ENCODE data around the gene MESP2. TPM values are rescaled to one million over a fixed set of nuclear protein-coding genes. Genes with fewer than 3 reads are reported as not detected.
A peak's percentile ranks its signal among the peaks of the same experiment; 100 is the strongest.

MESP2 gene
- total and polyA plus RNA-seq, 2 of the 13 experiments (the other 11 are each of a cell fraction or from before 2014, with no cell fraction given), result not detected

DNA sequence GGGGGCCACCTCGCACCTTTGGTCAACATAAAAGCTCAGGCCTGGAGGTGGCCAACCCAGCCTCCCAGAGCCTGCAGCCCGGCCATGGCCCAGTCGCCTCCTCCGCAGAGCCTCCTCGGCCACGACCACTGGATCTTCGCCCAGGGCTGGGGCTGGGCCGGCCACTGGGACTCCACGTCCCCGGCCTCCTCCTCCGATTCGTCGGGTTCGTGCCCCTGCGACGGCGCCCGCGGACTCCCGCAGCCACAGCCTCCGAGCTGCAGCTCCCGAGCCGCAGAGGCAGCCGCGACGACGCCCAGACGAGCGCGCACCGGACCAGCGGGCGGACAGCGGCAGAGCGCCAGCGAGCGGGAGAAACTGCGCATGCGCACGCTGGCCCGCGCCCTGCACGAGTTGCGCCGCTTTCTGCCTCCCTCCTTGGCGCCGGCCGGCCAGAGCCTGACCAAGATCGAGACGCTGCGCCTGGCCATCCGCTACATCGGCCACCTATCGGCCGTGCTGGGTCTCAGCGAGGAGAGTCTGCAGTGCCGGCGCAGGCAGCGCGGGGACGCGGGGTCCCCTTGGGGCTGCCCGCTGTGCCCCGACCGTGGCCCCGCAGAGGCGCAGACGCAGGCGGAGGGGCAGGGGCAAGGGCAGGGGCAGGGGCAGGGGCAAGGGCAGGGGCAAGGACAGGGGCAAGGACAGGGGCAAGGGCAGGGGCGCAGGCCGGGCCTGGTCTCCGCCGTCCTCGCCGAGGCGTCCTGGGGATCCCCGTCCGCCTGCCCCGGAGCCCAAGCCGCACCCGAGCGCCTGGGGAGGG, at the start of gene MESP2 (continued):
- TF ChIP-seq CHCHD3 (CRISPR knock-in tag; IDR thresholded peaks at IDR 0.05) (peak; percentile 69), MTF1 (CRISPR knock-in tag; IDR thresholded peaks at IDR 0.05) (no peak), CREB3 (CRISPR knock-in tag; IDR thresholded peaks at IDR 0.05) (0 out of 2 replicates have a peak, but pooled peaks have one; percentile 43), ZNF180 (CRISPR knock-in tag; IDR thresholded peaks at IDR 0.05; ENCODE audit: borderline replicate concordance, low read depth) (no peak), JUND (CRISPR knock-in tag; IDR thresholded peaks at IDR 0.05) (0 out of 2 replicates have a peak, but pooled peaks have one; percentile 4), DNMT1 (CRISPR knock-in tag; IDR thresholded peaks at IDR 0.05) (peak; percentile 76), ZGPAT (CRISPR knock-in tag; IDR thresholded peaks at IDR 0.05) (peak; percentile 55; the same call in 1 of the 2 replicates), TOPORS (CRISPR knock-in tag; IDR thresholded peaks at IDR 0.05) (peak; percentile 76; the same call in 1 of the 2 replicates), CAMTA2 (CRISPR knock-in tag; IDR thresholded peaks at IDR 0.05; ENCODE audit: borderline replicate concordance) (peak; percentile 96), GATA4 (IDR thresholded peaks at IDR 0.05; ENCODE audit: borderline replicate concordance, low read depth) (no peak), HNRNPH1 (optimal IDR thresholded peaks at IDR 0.05; ENCODE audit: low read depth, low read length) (no peak), ZNF317 (CRISPR knock-in tag; IDR thresholded peaks at IDR 0.05) (no peak), EP300 (IDR thresholded peaks at IDR 0.05; ENCODE audit: low read depth in 2 of 2, low read length in 2 of 2) (no peak), EP300 (CRISPR knock-in tag; IDR thresholded peaks at IDR 0.05; ENCODE audit: borderline replicate concordance) (no peak), XRCC5 (optimal IDR thresholded peaks at IDR 0.05; ENCODE audit: low read length) (peak; percentile 23)
- TF ChIP-seq, protein P1, sequence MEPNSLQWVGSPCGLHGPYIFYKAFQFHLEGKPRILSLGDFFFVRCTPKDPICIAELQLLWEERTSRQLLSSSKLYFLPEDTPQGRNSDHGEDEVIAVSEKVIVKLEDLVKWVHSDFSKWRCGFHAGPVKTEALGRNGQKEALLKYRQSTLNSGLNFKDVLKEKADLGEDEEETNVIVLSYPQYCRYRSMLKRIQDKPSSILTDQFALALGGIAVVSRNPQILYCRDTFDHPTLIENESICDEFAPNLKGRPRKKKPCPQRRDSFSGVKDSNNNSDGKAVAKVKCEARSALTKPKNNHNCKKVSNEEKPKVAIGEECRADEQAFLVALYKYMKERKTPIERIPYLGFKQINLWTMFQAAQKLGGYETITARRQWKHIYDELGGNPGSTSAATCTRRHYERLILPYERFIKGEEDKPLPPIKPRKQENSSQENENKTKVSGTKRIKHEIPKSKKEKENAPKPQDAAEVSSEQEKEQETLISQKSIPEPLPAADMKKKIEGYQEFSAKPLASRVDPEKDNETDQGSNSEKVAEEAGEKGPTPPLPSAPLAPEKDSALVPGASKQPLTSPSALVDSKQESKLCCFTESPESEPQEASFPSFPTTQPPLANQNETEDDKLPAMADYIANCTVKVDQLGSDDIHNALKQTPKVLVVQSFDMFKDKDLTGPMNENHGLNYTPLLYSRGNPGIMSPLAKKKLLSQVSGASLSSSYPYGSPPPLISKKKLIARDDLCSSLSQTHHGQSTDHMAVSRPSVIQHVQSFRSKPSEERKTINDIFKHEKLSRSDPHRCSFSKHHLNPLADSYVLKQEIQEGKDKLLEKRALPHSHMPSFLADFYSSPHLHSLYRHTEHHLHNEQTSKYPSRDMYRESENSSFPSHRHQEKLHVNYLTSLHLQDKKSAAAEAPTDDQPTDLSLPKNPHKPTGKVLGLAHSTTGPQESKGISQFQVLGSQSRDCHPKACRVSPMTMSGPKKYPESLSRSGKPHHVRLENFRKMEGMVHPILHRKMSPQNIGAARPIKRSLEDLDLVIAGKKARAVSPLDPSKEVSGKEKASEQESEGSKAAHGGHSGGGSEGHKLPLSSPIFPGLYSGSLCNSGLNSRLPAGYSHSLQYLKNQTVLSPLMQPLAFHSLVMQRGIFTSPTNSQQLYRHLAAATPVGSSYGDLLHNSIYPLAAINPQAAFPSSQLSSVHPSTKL (CRISPR knock-in tag; IDR thresholded peaks at IDR 0.05), result peak; percentile 23; the same call in 1 of the 2 replicates
- TF ChIP-seq, protein P2, sequence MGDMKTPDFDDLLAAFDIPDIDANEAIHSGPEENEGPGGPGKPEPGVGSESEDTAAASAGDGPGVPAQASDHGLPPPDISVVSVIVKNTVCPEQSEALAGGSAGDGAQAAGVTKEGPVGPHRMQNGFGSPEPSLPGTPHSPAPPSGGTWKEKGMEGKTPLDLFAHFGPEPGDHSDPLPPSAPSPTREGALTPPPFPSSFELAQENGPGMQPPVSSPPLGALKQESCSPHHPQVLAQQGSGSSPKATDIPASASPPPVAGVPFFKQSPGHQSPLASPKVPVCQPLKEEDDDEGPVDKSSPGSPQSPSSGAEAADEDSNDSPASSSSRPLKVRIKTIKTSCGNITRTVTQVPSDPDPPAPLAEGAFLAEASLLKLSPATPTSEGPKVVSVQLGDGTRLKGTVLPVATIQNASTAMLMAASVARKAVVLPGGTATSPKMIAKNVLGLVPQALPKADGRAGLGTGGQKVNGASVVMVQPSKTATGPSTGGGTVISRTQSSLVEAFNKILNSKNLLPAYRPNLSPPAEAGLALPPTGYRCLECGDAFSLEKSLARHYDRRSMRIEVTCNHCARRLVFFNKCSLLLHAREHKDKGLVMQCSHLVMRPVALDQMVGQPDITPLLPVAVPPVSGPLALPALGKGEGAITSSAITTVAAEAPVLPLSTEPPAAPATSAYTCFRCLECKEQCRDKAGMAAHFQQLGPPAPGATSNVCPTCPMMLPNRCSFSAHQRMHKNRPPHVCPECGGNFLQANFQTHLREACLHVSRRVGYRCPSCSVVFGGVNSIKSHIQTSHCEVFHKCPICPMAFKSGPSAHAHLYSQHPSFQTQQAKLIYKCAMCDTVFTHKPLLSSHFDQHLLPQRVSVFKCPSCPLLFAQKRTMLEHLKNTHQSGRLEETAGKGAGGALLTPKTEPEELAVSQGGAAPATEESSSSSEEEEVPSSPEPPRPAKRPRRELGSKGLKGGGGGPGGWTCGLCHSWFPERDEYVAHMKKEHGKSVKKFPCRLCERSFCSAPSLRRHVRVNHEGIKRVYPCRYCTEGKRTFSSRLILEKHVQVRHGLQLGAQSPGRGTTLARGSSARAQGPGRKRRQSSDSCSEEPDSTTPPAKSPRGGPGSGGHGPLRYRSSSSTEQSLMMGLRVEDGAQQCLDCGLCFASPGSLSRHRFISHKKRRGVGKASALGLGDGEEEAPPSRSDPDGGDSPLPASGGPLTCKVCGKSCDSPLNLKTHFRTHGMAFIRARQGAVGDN (CRISPR knock-in tag; IDR thresholded peaks at IDR 0.05), result peak; percentile 100
